Measurements from ENCODE around the gene IFNGR1.

- TF ChIP-seq CTCF (IDR thresholded peaks at IDR 0.05; ENCODE audit: insufficient read depth, low read depth, low read length) = no peak
- no peak for TF ChIP-seq EZH2 (IDR thresholded peaks at IDR 0.05; ENCODE audit: insufficient read depth, low read length)
Observed at GRCh38 chr6:137260217-137260616, 41.0 kb upstream of the IFNGR1 start.
